HCT116 (cell line): ENCODE results near the gene SPTBN1. TPM values are rescaled to one million over a fixed set of nuclear protein-coding genes. Genes with fewer than 3 reads are reported as not detected.

ENCODE experiments used
- ATAC-seq: fragments of 200-7000 bp; cut with Tn5 transposase; 2 replicates; pipeline ENCODE4 v1.9.1; 2020; ENCODE audit warnings: mild to moderate bottlenecking, moderate library complexity
- BruUV-seq: library from RNA; stranded (reverse); fragments of 400-500 nt; replicated peaks from 2 replicates; lab custom pipeline; 2021; lab: Mats Ljungman, UMichigan
- CTCF ChIA-PET: fragments of 300-600 bp; sonication (Branson Sonifier 250); formaldehyde crosslinking; loops from one replicate; lab custom pipeline; 2021; ENCODE audit warnings: antibody characterized with exemption; lab: Charles Lee
- POLR2A ChIA-PET: fragments of 300-600, 350-600 bp; sonication (Branson Sonifier 250); formaldehyde crosslinking; loops from one replicate; lab custom pipeline; 2021; ENCODE audit warnings: antibody characterized with exemption; lab: Charles Lee
- RAD21 ChIA-PET, 2 experiments: fragments of 300-600 bp; sonication (Branson Sonifier 250); formaldehyde crosslinking; loops; one replicate each; lab custom pipeline; 2023; ENCODE audit warnings: low total read pairs in 2 of 2; ENCODE audit not compliant: uncharacterized antibody in 2 of 2, unreplicated experiment in 2 of 2, low non-redundant PET in 1 of 2; lab: Charles Lee
- DNase-seq: peaks from one replicate; pipeline ENCODE4 v3.0.0-alpha.2; 2010; ENCODE audit warnings: low read depth, low spot score
- H2AFZ ChIP-seq: fragments of 200-600 bp; shearing (Covaris generic), sonication (generic); 2 replicates; pipeline ENCODE4 v1.6.1; 2017; ENCODE audit warnings: low read depth, mixed run types, mixed read lengths, antibody characterized with exemption, low read length; ENCODE audit not compliant: poor library complexity, severe bottlenecking
- H3K27ac ChIP-seq: 2 replicates; pipeline ENCODE4 v1.5.1; 2012; ENCODE audit warnings: low read depth, low read length
- H3K27me3 ChIP-seq: fragments of 200-600 bp; sonication (generic); 2 replicates; pipeline ENCODE4 v1.6.1; 2016; ENCODE audit warnings: mixed run types, low read length, mixed read lengths; ENCODE audit not compliant: insufficient read depth
- H3K36me3 ChIP-seq, 2 experiments: fragments of 200-500 bp in 1 of 2; fragments of 200-600 bp in 1 of 2; sonication (Bioruptor generic) in 1 of 2; sonication (generic) in 1 of 2; 2 replicates each; pipeline versions ENCODE4 v1.5.1 to v1.6.1; 2014 to 2016; ENCODE audit warnings: low read length in 2 of 2, inconsistent platforms in 1 of 2, mixed read lengths in 1 of 2, mixed run types in 1 of 2; ENCODE audit not compliant: insufficient read depth in 2 of 2, control insufficient read depth in 1 of 2
- H3K4me1 ChIP-seq, 2 experiments: fragments of 200-600 bp in 1 of 2; sonication (generic) in 1 of 2; 2 replicates each; pipeline versions ENCODE4 v1.5.1 to v1.6.1; 2012 to 2017; ENCODE audit warnings: low read length in 2 of 2, inconsistent platforms in 1 of 2, mild to moderate bottlenecking in 1 of 2, mixed read lengths in 1 of 2, mixed run types in 1 of 2, moderate library complexity in 1 of 2; ENCODE audit not compliant: insufficient read depth in 2 of 2, control insufficient read depth in 1 of 2
- H3K4me2 ChIP-seq: fragments of 200-600 bp; sonication (generic); 2 replicates; pipeline ENCODE4 v1.6.1; 2017; ENCODE audit warnings: mixed run types, low read length, mixed read lengths
- H3K4me3 ChIP-seq, 2 experiments: fragments of 200-600 bp in 1 of 2; sonication (generic) in 1 of 2; replicated peaks in 1 of 2; 2 replicates each; pipeline ENCODE4 v1.5.1; 2011 to 2016; ENCODE audit warnings: low read length in 2 of 2, control low read depth in 1 of 2, low read depth in 1 of 2, mild to moderate bottlenecking in 1 of 2, mixed read lengths in 1 of 2, mixed run types in 1 of 2
- H3K79me2 ChIP-seq: fragments of 200-600 bp; sonication (generic); 2 replicates; pipeline ENCODE4 v1.6.1; 2017; ENCODE audit warnings: mild to moderate bottlenecking, mixed run types, low read length, moderate library complexity, mixed read lengths; ENCODE audit not compliant: insufficient read depth
- H3K9ac ChIP-seq: fragments of 200-600 bp; sonication (generic); 2 replicates; pipeline ENCODE4 v1.6.1; 2016; ENCODE audit warnings: low read length, mixed read lengths
- H3K9me2 ChIP-seq: fragments of 200-600 bp; sonication (generic), shearing (Covaris generic); 2 replicates; pipeline ENCODE4 v1.6.1; 2017; ENCODE audit warnings: mixed run types, mild to moderate bottlenecking, moderate library complexity; ENCODE audit not compliant: insufficient read depth
- H3K9me3 ChIP-seq, 2 experiments: fragments of 200-500 bp in 1 of 2; fragments of 200-600 bp in 1 of 2; sonication (Bioruptor generic) in 1 of 2; sonication (generic) in 1 of 2; 2 replicates each; pipeline ENCODE4 v1.6.1; 2014 to 2017; ENCODE audit warnings: low read length in 2 of 2, mixed read lengths in 2 of 2, inconsistent platforms in 1 of 2, low read depth in 1 of 2, mild to moderate bottlenecking in 1 of 2, mixed run types in 1 of 2, moderate library complexity in 1 of 2; ENCODE audit not compliant: control insufficient read depth in 1 of 2, insufficient read depth in 1 of 2
- H4K20me1 ChIP-seq: fragments of 200-600 bp; sonication (generic), shearing (Covaris generic); 2 replicates; pipeline ENCODE4 v1.6.1; 2017; ENCODE audit warnings: mixed run types, mild to moderate bottlenecking, moderate library complexity; ENCODE audit not compliant: insufficient read depth
- CBX3 ChIP-seq: IDR thresholded peaks from 2 replicates; pipeline ENCODE4 v1.6.1; 2012; ENCODE audit warnings: low read depth
- EGR1 ChIP-seq: IDR thresholded peaks from 2 replicates; pipeline ENCODE4 v1.6.1; 2012; ENCODE audit warnings: low read depth
- ELF1 ChIP-seq: IDR thresholded peaks from 2 replicates; pipeline ENCODE4 v1.6.1; 2012; ENCODE audit warnings: low read depth, borderline replicate concordance
- EZH2 ChIP-seq: fragments of 200-600 bp; sonication (generic); IDR thresholded peaks from 2 replicates; pipeline ENCODE4 v1.6.1; 2017; ENCODE audit warnings: antibody characterized with exemption, mixed run types
- FOSL1 ChIP-seq: IDR thresholded peaks from 2 replicates; pipeline ENCODE4 v1.6.1; 2012; ENCODE audit warnings: low read depth
- JUND ChIP-seq: IDR thresholded peaks from 2 replicates; pipeline ENCODE4 v1.6.1; 2012
- POLR2AphosphoS5 ChIP-seq: IDR thresholded peaks from 2 replicates; pipeline ENCODE4 v1.6.1; 2011; ENCODE audit warnings: mild to moderate bottlenecking, low read depth, low read length, moderate library complexity
- SIN3A ChIP-seq: IDR thresholded peaks from 2 replicates; pipeline ENCODE4 v1.6.1; 2012; ENCODE audit warnings: low read depth
- SP1 ChIP-seq: IDR thresholded peaks from 2 replicates; pipeline ENCODE4 v1.6.1; 2012; ENCODE audit warnings: low read depth
- TCF7L2 ChIP-seq: IDR thresholded peaks from 2 replicates; pipeline ENCODE4 v1.7.0; 2011; ENCODE audit warnings: borderline replicate concordance, inconsistent platforms; ENCODE audit not compliant: insufficient read depth, insufficient read length; ENCODE audit errors: extremely low read depth
- YY1 ChIP-seq: IDR thresholded peaks from 2 replicates; pipeline ENCODE4 v1.6.1; 2011; ENCODE audit warnings: low read length, low read depth, moderate library complexity, mild to moderate bottlenecking; ENCODE audit not compliant: insufficient replicate concordance; ENCODE audit errors: extremely low read depth
- ZFX ChIP-seq: fragments of 450-650 bp; IDR thresholded peaks from 2 replicates; pipeline ENCODE4 v1.6.1; 2017
- intact Hi-C: fragments of 100-400 bp; cut with micrococcal nuclease; formaldehyde crosslinking; loops from 2 replicates; pipeline ENCODE4 v1.10.0; 2022
- total RNA-seq: library from RNA; stranded (reverse); gene quantifications from one replicate; pipeline ENCODE4 v1.2.1, GENCODE V29; 2021; ENCODE audit not compliant: unreplicated experiment
- TF ChIP-seq, protein P1 (sequence below): IDR thresholded peaks from 2 replicates; pipeline ENCODE4 v1.6.1; 2012
- TF ChIP-seq, protein P2 (sequence below): IDR thresholded peaks from 2 replicates; pipeline ENCODE4 v1.6.1; 2012; ENCODE audit warnings: low read depth
- TF ChIP-seq, protein P3 (sequence below), 3 experiments: fragments of 200-600 bp in 1 of 3; sonication (generic) in 1 of 3; IDR thresholded peaks in 2 of 3; conservative IDR thresholded peaks in 1 of 3; 2 replicates each; pipeline ENCODE4 v1.5.1; 2012 to 2017; ENCODE audit warnings: low read depth in 2 of 3, low read length in 2 of 3, antibody characterized with exemption in 1 of 3, borderline replicate concordance in 1 of 3, control low read depth in 1 of 3, mild to moderate bottlenecking in 1 of 3, mixed read lengths in 1 of 3, mixed run types in 1 of 3, moderate library complexity in 1 of 3; ENCODE audit not compliant: insufficient read depth in 1 of 3

The SPTBN1 gene
- total RNA-seq, 1 experiment from 2014 or later = 84.4 TPM

DNA sequence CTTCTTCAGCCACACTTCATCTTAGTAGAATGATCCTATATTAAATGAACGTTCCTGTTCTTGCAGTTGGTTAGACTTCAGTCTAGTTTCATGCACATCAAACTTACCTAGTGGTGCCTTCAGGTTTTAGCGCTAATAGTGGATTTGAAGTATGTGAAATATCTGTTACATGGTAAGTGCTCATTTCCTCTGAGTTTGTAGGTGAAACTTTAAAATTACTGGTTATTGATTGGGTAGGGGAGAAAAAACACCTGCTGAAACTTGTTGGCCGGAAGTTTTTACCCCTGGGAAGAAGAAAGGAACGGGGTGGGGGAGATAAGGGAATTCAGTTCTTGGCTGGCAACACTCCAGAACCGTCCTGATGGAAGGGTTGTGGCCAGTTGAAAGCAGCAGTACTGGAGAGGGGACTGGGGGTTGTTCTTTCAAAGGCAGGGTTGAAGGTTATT is 112.8 kb downstream of the SPTBN1 start:
- Histone ChIP-seq H3K27me3 (no peaks in the 10 kb centered on the region), H3K4me1 (peaks cover 32 to 39% of the 10 kb centered on the region in 2 experiments), H3K9me3 (no peaks in the 10 kb centered on the region), H3K9me2 (no peaks in the 10 kb centered on the region), H3K4me2 (no peak overlapping the region), H2AFZ (no peak overlapping the region), H4K20me1 (no peaks in the 10 kb centered on the region), H3K79me2 (peaks cover 97% of the 10 kb centered on the region), H3K27ac (no peak overlapping the region), H3K9ac (no peak overlapping the region), H3K36me3 (no peaks in the 10 kb centered on the region), H3K4me3 (no peak overlapping the region)
- ChIA-PET RAD21 (no interaction called here), CTCF (no interaction called here), POLR2A (interaction anchor here (0.9 kb wide), 1 partner anchor 9 kb away, joined by 6 read pairs; no protein-coding TSS in a partner anchor)
- TF ChIP-seq SP1 = no peak
- ATAC-seq (no peak), DNase-seq (no peak)
- intact Hi-C loops = no loop called here
- no TSS peak for BruUV-seq

DNA sequence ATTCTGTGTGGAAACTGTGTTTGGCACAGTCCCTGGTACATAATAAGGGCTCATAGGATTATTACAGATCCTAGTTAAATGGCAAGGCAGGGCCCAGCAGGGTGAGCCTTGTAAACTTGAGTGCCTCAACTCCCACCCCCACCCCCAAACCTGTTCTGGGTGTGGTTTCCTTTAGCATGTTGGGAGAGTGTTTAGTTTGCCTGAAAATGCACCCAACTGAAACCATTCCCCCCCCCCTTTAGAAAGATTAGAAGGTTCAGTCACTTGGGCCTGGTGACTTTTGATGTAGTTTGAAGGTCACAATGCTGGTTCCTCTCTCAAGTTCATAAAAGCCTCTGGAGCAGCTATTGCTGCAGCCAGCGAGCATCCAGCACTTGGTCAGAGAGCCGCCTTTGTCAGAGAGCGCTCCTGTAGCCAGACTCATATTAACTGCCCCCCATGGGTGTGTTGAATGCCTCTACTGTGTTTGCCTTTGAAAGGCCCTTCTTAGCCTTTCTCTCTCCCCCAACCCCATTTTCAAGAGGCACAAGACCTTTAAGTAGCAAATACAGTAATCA is 113.7 kb downstream of the SPTBN1 start:
- BruUV-seq = no TSS peak
- POLR2A ChIA-PET = interaction anchor here (0.9 to 1.3 kb wide), 2 partner anchors 10 to 11 kb away, joined by 3 to 6 read pairs; no protein-coding TSS in a partner anchor

More for the DNA sequence above, 113.7 kb downstream of the SPTBN1 start:
- RAD21 ChIA-PET = no interaction called here
- Histone ChIP-seq H3K27ac (no peak overlapping the region), H3K9me2 (no peaks in the 10 kb centered on the region), H3K9ac (no peak overlapping the region), H3K79me2 (peaks cover 97% of the 10 kb centered on the region), H3K9me3 (no peaks in the 10 kb centered on the region), H3K4me3 (no peak overlapping the region), H3K36me3 (no peaks in the 10 kb centered on the region), H3K27me3 (no peaks in the 10 kb centered on the region), H3K4me2 (peak overlapping the region; percentile 13; the same call in 1 of the 2 replicates), H4K20me1 (no peaks in the 10 kb centered on the region), H2AFZ (no peak overlapping the region), H3K4me1 (peaks cover 39 to 47% of the 10 kb centered on the region in 2 experiments)
- intact Hi-C loops = no loop called here
- DNase-seq (no peak), ATAC-seq (no peak)
- CTCF ChIA-PET = interaction anchor here (0.5 kb wide), 1 partner anchor 127 kb away, joined by 3 read pairs; no protein-coding TSS in a partner anchor
- TF ChIP-seq SIN3A (no peak), ELF1 (no peak), EGR1 (no peak), TCF7L2 (no peak), CBX3 (no peak), SP1 (no peak), JUND (no peak), FOSL1 (no peak), EZH2 (no peak), ZFX (no peak), POLR2AphosphoS5 (no peak), YY1 (no peak)
- TF ChIP-seq, protein P1, sequence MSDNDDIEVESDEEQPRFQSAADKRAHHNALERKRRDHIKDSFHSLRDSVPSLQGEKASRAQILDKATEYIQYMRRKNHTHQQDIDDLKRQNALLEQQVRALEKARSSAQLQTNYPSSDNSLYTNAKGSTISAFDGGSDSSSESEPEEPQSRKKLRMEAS = no peak
- TF ChIP-seq, protein P2, sequence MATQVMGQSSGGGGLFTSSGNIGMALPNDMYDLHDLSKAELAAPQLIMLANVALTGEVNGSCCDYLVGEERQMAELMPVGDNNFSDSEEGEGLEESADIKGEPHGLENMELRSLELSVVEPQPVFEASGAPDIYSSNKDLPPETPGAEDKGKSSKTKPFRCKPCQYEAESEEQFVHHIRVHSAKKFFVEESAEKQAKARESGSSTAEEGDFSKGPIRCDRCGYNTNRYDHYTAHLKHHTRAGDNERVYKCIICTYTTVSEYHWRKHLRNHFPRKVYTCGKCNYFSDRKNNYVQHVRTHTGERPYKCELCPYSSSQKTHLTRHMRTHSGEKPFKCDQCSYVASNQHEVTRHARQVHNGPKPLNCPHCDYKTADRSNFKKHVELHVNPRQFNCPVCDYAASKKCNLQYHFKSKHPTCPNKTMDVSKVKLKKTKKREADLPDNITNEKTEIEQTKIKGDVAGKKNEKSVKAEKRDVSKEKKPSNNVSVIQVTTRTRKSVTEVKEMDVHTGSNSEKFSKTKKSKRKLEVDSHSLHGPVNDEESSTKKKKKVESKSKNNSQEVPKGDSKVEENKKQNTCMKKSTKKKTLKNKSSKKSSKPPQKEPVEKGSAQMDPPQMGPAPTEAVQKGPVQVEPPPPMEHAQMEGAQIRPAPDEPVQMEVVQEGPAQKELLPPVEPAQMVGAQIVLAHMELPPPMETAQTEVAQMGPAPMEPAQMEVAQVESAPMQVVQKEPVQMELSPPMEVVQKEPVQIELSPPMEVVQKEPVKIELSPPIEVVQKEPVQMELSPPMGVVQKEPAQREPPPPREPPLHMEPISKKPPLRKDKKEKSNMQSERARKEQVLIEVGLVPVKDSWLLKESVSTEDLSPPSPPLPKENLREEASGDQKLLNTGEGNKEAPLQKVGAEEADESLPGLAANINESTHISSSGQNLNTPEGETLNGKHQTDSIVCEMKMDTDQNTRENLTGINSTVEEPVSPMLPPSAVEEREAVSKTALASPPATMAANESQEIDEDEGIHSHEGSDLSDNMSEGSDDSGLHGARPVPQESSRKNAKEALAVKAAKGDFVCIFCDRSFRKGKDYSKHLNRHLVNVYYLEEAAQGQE = no peak
- TF ChIP-seq, protein P3, sequence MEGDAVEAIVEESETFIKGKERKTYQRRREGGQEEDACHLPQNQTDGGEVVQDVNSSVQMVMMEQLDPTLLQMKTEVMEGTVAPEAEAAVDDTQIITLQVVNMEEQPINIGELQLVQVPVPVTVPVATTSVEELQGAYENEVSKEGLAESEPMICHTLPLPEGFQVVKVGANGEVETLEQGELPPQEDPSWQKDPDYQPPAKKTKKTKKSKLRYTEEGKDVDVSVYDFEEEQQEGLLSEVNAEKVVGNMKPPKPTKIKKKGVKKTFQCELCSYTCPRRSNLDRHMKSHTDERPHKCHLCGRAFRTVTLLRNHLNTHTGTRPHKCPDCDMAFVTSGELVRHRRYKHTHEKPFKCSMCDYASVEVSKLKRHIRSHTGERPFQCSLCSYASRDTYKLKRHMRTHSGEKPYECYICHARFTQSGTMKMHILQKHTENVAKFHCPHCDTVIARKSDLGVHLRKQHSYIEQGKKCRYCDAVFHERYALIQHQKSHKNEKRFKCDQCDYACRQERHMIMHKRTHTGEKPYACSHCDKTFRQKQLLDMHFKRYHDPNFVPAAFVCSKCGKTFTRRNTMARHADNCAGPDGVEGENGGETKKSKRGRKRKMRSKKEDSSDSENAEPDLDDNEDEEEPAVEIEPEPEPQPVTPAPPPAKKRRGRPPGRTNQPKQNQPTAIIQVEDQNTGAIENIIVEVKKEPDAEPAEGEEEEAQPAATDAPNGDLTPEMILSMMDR (IDR thresholded peaks at IDR 0.05 in 2 of 3, conservative IDR thresholded peaks at IDR 0.05 in 1 of 3; ENCODE audit: borderline replicate concordance in 1 of 3, insufficient read depth in 1 of 3, low read depth in 2 of 3, low read length in 2 of 3) = no peak
